BJ (cell line): ENCODE results near the gene SLC2A14. TPM values are rescaled to one million over a fixed set of nuclear protein-coding genes. Genes with fewer than 3 reads are reported as not detected.
A peak's percentile ranks its signal among the peaks of the same experiment; 100 is the strongest.
"Not testable (repeated sequence)": the region's sequence is repeated elsewhere in the genome, so short reads cannot be mapped to it uniquely, and the experiment has no call there.

Experiments
- CTCF ChIA-PET: fragments of 350-600 bp; formaldehyde crosslinking; extraction: SDS; loops from one replicate; lab custom pipeline; 2021; ENCODE audit warnings: antibody characterized with exemption, inconsistent platforms; lab: Yijun Ruan, JAX
- POLR2A ChIA-PET: fragments of 300-600 bp; sonication (Branson Sonifier 250); formaldehyde crosslinking; extraction: SDS; loops from one replicate; lab custom pipeline; 2021; ENCODE audit warnings: antibody characterized with exemption; lab: Charles Lee
- DNase-seq: peaks from one replicate; pipeline ENCODE4 v3.0.0-alpha.2; 2011; ENCODE audit warnings: low read depth
- H3K27me3 ChIP-seq: 2 replicates; pipeline ENCODE4 v1.6.0; 2011; ENCODE audit warnings: low read length; ENCODE audit not compliant: control insufficient read depth, insufficient read depth
- H3K36me3 ChIP-seq: 2 replicates; pipeline ENCODE4 v1.5.1; 2011; ENCODE audit warnings: low read length; ENCODE audit not compliant: control insufficient read depth, insufficient read depth
- H3K4me3 ChIP-seq: 2 replicates; pipeline ENCODE4 v1.5.1; 2011; ENCODE audit warnings: low read depth, mild to moderate bottlenecking, control low read depth, low read length
- CTCF ChIP-seq: IDR thresholded peaks from 2 replicates; pipeline ENCODE4 v1.5.1; 2011; ENCODE audit warnings: low read depth, mild to moderate bottlenecking, control low read depth, inconsistent platforms, low read length, moderate library complexity; ENCODE audit not compliant: insufficient read depth
- polyA plus RNA-seq: library from polyadenylated mRNA; depleted of rRNA; stranded (reverse); fragments of >200 nt; gene quantifications from 2 replicates; pipeline ENCODE4 v1.2.3, GENCODE V29; 2011

SLC2A14 gene
- polyA plus RNA-seq, 1 experiment: not detected

GRCh38 chr12:7864601-7865150 lies 8.0 kb downstream of the SLC2A14 start:
- DNase-seq: no peak
- TF ChIP-seq CTCF: no peak
- Histone ChIP-seq H3K27me3 (no peaks in the 10 kb centered on the region), H3K36me3 (no peaks in the 10 kb centered on the region), H3K4me3 (no peak overlapping the region)
- CTCF ChIA-PET: interaction anchor here (0.6 to 1.7 kb wide), 4 partner anchors 8 to 130 kb away, joined by 3 to 5 read pairs (median 3); no protein-coding TSS in a partner anchor
- POLR2A ChIA-PET: no interaction called here

- DNase-seq, H3K36me3 ChIP-seq, POLR2A ChIA-PET, H3K4me3 ChIP-seq, H3K27me3 ChIP-seq: not testable (repeated sequence)
- CTCF ChIA-PET: interaction anchor here (0.6 to 1.1 kb wide), 2 partner anchors 30 to 44 kb away, joined by 4 read pairs; no protein-coding TSS in a partner anchor
Observed at GRCh38 chr12:7862814-7863348, 9.8 kb downstream of the SLC2A14 start.

DNA sequence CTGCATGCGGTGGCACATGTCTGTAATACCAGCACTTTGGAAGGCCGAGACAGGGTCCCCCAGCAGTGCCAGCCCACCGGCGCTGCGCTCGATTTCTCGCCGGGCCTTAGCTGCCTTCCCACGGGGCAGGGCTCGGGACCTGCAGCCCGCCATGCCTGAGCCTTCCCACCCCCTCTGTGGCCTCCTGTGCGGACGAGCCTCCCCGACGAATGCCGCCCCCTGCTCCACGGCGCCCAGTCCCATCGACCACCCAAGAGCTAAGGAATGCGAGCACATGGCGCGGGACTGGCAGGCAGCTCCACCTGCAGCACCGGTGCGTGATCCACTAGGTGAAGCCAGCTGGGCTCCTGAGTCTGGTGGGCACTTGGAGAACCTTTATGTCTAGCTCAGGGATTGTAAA lies 10.4 kb downstream of the SLC2A14 start:
- H3K36me3 ChIP-seq, H3K4me3 ChIP-seq, DNase-seq, H3K27me3 ChIP-seq, POLR2A ChIA-PET: not testable (repeated sequence)
- CTCF ChIA-PET: interaction anchor here (0.6 to 1.7 kb wide), 2 partner anchors 31 to 72 kb away, joined by 4 to 10 read pairs; no protein-coding TSS in a partner anchor

DNA sequence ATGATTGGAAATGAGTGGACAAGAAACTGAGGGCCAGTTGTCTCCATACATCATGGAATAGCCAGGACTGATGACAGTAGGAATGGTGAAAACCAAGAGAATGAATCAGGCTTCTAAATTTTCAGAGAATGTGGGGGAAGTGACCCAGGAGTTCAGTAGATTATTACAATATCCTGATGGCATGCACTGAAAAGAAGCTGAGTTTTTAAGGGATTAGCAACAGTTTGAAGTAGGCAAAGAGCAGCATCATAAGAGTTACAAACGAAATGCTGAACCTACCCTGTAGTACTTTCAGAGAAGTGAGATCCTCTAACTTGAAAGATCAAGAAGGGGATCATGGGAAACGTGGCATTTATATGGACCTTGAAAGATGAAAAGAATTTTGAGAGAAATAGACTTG lies 13.2 kb downstream of the SLC2A14 start:
- CTCF ChIA-PET: interaction anchor here (0.6 to 2.8 kb wide), 19 partner anchors 8 to 330 kb away, joined by 3 to 23 read pairs (median 4); no protein-coding TSS in a partner anchor
- peak; percentile 29 for DNase-seq
- no peak for TF ChIP-seq CTCF
- Histone ChIP-seq H3K4me3 (no peak overlapping the region), H3K36me3 (no peaks in the 10 kb centered on the region), H3K27me3 (no peaks in the 10 kb centered on the region)
- POLR2A ChIA-PET: interaction anchor here (0.9 kb wide), 1 partner anchor 101 kb away, joined by 3 read pairs; no protein-coding TSS in a partner anchor

DNA sequence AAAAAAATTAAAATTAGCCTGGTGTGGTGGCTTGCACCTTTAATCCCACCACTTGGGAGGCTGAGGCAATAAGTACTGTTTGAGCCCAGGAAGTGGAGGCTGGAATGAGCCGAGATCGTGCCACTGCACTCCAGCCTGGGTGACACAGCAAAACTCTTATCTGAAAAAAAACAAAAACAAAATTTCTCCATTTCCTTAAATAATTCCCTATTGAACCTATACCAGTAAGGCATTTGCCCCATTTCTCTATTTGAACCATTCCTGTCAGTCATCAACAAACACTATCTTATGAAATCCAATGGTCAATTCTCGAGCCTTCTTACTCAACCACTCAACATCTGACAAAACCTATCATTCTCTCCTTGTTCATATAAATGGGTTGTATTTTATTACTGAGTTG lies 14.7 kb downstream of the SLC2A14 start:
- ChIA-PET POLR2A (no interaction called here), CTCF (no interaction called here)
- DNase-seq: no peak
- TF ChIP-seq CTCF: no peak
- Histone ChIP-seq H3K27me3 (no peaks in the 10 kb centered on the region), H3K4me3 (no peak overlapping the region), H3K36me3 (no peaks in the 10 kb centered on the region)

DNA sequence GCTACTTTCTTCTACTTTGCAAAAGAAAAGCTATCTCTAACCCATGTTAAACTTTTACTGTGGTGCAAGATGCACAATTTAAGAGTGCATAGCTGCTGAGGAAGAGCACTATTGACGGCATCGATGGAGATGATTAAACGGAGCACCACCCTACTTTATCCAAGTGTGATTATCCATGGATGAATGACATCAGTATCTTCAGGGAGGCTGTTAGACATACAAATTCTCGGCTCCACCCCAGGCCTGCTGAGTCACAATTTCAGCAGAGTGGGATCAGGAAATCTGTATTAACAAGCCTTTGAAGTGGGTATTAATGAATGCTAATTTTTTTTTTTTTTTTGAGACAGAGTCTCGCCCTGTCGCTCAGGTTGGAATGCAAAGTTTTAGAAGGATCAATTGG lies 16.2 kb downstream of the SLC2A14 start:
- ChIA-PET POLR2A (no interaction called here), CTCF (interaction anchor here (0.8 to 2.5 kb wide), 4 partner anchors 22 to 189 kb away, joined by 3 to 10 read pairs (median 4); no protein-coding TSS in a partner anchor)
- DNase-seq: no peak
- no peak for TF ChIP-seq CTCF
- Histone ChIP-seq H3K36me3 (no peaks in the 10 kb centered on the region), H3K4me3 (no peak overlapping the region), H3K27me3 (no peaks in the 10 kb centered on the region)
